A549 (cell line): ENCODE data around the gene TSPEAR.

ENCODE experiments used
- CBX8 ChIP-seq: fragments of 200-600 bp; sonication (generic); IDR thresholded peaks from 2 replicates; pipeline ENCODE4 v1.6.1; 2016
- HDAC2 ChIP-seq: fragments of 200-600 bp; sonication (generic); IDR thresholded peaks from 2 replicates; pipeline ENCODE4 v1.6.1; 2016
- MAFK ChIP-seq: fragments of 450-650 bp; IDR thresholded peaks from 2 replicates; pipeline ENCODE4 v1.6.1; 2014; ENCODE audit not compliant: partially characterized antibody
- POLR2A ChIP-seq: IDR thresholded peaks from 2 replicates; pipeline ENCODE4 v1.6.1; 2012; ENCODE audit warnings: mild to moderate bottlenecking, low read length
- ZC3H11A ChIP-seq: fragments of 450-650 bp; IDR thresholded peaks from 2 replicates; pipeline ENCODE4 v1.6.1; 2014; ENCODE audit warnings: antibody characterized with exemption, mild to moderate bottlenecking
- TF ChIP-seq, protein P1 (sequence below): fragments of 450-650 bp; IDR thresholded peaks from 2 replicates; pipeline ENCODE4 v1.6.1; 2014; ENCODE audit warnings: antibody characterized with exemption

DNA sequence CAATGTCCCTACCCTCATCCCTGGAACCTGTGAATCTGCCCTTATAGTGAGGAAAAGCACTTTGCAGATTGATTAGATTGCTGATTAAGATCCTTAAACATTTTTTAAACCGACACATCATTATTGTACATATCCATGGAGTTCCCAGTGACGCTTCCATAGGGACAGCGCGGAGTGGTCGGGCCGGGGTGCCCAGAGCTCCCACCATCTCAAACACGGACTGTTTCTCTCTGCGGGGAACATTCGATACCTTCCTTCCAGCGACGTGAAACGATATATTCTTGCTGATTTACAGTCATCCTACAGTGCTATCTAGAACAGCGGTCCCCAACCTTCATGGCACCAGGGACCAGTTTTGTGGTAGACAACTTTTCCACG lies 10.4 kb downstream of the TSPEAR start:
- no peak for TF ChIP-seq ZC3H11A
- no peak for TF ChIP-seq POLR2A
- TF ChIP-seq, protein P1, sequence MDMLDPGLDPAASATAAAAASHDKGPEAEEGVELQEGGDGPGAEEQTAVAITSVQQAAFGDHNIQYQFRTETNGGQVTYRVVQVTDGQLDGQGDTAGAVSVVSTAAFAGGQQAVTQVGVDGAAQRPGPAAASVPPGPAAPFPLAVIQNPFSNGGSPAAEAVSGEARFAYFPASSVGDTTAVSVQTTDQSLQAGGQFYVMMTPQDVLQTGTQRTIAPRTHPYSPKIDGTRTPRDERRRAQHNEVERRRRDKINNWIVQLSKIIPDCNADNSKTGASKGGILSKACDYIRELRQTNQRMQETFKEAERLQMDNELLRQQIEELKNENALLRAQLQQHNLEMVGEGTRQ, result no peak
- no peak for TF ChIP-seq HDAC2
- no peak for TF ChIP-seq MAFK
- TF ChIP-seq CBX8, result no peak
